Stimulated activated CD8-positive, alpha-beta memory T cell treated with anti-CD3 and anti-CD28 coated beads, Interleukin-12 subunit alpha, Interleukin-12 subunit beta, amount 100 ng/mL, for 1 hour (primary cell): ENCODE results near the gene PKDCC.
"Not testable (repeated sequence)": the region's sequence is repeated elsewhere in the genome, so short reads cannot be mapped to it uniquely, and the experiment has no call there.

Experiments used
- DNase-seq: peaks from one replicate; pipeline ENCODE4 v3.0.0-alpha.2; 2020; ENCODE audit warnings: low read depth

Gene PKDCC

GRCh38 chr2:42030829-42031228 lies 17.0 kb upstream of the PKDCC start:
- no peak for DNase-seq

GRCh38 chr2:42031281-42032223 lies 16.3 kb upstream of the PKDCC start:
- DNase-seq, result no peak

GRCh38 chr2:42032224-42032620 lies 15.6 kb upstream of the PKDCC start:
- no peak for DNase-seq

GRCh38 chr2:42032745-42033144 lies 15.1 kb upstream of the PKDCC start:
- no peak for DNase-seq

- DNase-seq, result not testable (repeated sequence)
Observed at GRCh38 chr2:42034096-42034495, 13.7 kb upstream of the PKDCC start.

GRCh38 chr2:42035241-42035640 lies 12.6 kb upstream of the PKDCC start:
- DNase-seq, result no peak

- DNase-seq, result no peak
Observed at GRCh38 chr2:42036413-42036812, 11.4 kb upstream of the PKDCC start.

GRCh38 chr2:42036940-42037339 lies 10.9 kb upstream of the PKDCC start:
- no peak for DNase-seq

- DNase-seq, result no peak
Observed at GRCh38 chr2:42040643-42041278, 7.1 kb upstream of the PKDCC start.

- DNase-seq, result no peak
Observed at GRCh38 chr2:42041377-42042127, 6.3 kb upstream of the PKDCC start.

GRCh38 chr2:42042631-42043355 lies 5.0 kb upstream of the PKDCC start:
- no peak for DNase-seq

GRCh38 chr2:42043789-42044394 lies 3.9 kb upstream of the PKDCC start:
- DNase-seq, result no peak

GRCh38 chr2:42044939-42045338 lies 2.9 kb upstream of the PKDCC start:
- no peak for DNase-seq

- DNase-seq, result no peak
Observed at GRCh38 chr2:42045352-42045751, 2.5 kb upstream of the PKDCC start.

GRCh38 chr2:42045848-42046748 lies 1.7 kb upstream of the PKDCC start:
- DNase-seq, result no peak

GRCh38 chr2:42046819-42047487 lies 868 bp upstream of the PKDCC start:
- DNase-seq, result no peak

- DNase-seq, result no peak
Observed at GRCh38 chr2:42048299-42049220, 739 bp downstream of the PKDCC start.

- DNase-seq, result no peak
Observed at GRCh38 chr2:42049221-42050009, 1.6 kb downstream of the PKDCC start.
